Activated T-cell treated with anti-CD3 and anti-CD28 coated beads, Interleukin-2, amount 50 U/mL, for 24 hours (primary cell): ENCODE data around the gene PLEKHN1.
"Not testable (repeated sequence)": the region's sequence is repeated elsewhere in the genome, so short reads cannot be mapped to it uniquely, and the experiment has no call there.

Experiments
- DNase-seq: peaks from one replicate; pipeline ENCODE4 v3.0.0-alpha.2; 2020
- H3K27ac Mint-ChIP-seq: 2 replicates; pipeline ENCODE4 v1.8.0; 2020; ENCODE audit warnings: mild to moderate bottlenecking, mixed read lengths
- H3K27me3 Mint-ChIP-seq: 2 replicates; pipeline ENCODE4 v1.8.0; 2020; ENCODE audit warnings: mixed read lengths
- H3K36me3 Mint-ChIP-seq: 2 replicates; pipeline ENCODE4 v1.8.0; 2020; ENCODE audit warnings: low read depth, mixed read lengths
- H3K4me1 Mint-ChIP-seq: 2 replicates; pipeline ENCODE4 v1.8.0; 2020; ENCODE audit warnings: low read depth, mixed read lengths
- H3K4me3 Mint-ChIP-seq: 2 replicates; pipeline ENCODE4 v1.8.0; 2020; ENCODE audit warnings: mild to moderate bottlenecking, moderate library complexity, mixed read lengths
- H3K9me3 Mint-ChIP-seq: 2 replicates; pipeline ENCODE4 v1.8.0; 2020; ENCODE audit warnings: mixed read lengths

Gene PLEKHN1

DNA sequence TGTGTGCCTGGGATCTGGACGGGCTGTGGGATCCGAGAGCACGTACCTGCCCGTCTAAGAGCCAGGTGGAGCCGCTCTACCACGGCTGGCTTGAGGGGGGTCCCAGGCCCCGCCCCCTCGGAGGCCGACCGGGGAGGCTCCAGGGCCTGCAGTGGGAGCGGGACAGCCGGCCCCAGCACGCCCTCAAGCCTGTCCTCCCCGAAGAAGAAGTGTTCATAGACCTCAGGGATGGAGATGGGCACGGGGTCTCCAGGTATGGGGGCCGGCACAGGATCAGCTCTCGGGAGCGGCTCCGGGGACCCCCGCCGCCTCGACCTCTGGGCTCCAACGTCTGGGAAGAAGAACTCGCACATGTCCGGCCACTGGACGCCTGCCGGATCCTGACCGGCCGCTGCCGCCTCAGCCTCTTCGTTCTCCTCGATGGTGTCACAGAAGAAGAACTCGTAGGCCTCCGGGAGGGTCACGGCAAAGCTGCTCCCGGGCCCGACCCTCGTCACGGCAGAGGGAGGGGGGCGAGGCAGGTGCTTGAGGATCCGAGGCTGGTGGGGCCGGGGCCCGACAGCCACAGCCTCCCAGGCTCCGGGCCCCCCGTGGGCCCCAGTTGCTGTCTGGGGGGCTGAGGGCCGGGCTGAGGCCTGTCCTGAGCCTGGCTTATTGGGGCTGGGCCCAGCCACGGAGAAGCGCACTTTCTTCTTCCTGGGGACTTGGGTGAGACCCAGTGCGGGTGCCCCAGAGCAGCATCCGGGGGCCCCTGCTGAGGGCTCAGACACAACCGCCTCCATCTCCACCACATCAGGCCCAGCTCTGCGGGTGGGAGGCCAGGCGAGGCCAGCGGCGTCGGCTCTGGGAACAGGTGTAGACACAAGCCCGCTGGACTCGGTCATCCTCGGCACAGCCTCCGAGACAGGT lies 12.8 kb downstream of the PLEKHN1 start:
- DNase-seq: no peak
- Mint-ChIP-seq H3K27me3 (peaks cover 38% of the 10 kb centered on the region), H3K4me1 (peaks cover 5% of the 10 kb centered on the region), H3K4me3 (no peak overlapping the region), H3K36me3 (no peaks in the 10 kb centered on the region), H3K27ac (no peak overlapping the region), H3K9me3 (no peaks in the 10 kb centered on the region)

DNA sequence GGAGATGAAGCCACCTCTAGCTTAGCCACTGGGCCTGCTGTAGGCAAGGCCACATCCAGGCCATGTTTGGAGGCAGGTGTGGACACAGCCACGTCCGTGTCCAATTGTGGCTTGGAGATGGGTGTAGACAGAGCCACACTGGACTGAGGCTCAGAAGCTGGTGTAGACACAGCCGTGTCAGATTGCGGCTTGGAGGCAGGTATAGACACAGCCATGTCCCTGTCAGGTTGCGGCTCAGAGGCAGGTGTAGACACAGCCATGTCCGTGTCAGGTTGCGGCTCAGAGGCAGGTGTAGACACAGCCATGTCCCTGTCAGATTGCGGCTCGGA lies 13.4 kb downstream of the PLEKHN1 start:
- DNase-seq: no peak
- H3K27ac Mint-ChIP-seq: no peak overlapping the region
- peaks cover 37% of the 10 kb centered on the region for H3K27me3 Mint-ChIP-seq
- no peaks in the 10 kb centered on the region for H3K36me3 Mint-ChIP-seq
- no peak overlapping the region for H3K4me3 Mint-ChIP-seq
- no peaks in the 10 kb centered on the region for H3K9me3 Mint-ChIP-seq
- H3K4me1 Mint-ChIP-seq: peaks cover 5% of the 10 kb centered on the region

DNA sequence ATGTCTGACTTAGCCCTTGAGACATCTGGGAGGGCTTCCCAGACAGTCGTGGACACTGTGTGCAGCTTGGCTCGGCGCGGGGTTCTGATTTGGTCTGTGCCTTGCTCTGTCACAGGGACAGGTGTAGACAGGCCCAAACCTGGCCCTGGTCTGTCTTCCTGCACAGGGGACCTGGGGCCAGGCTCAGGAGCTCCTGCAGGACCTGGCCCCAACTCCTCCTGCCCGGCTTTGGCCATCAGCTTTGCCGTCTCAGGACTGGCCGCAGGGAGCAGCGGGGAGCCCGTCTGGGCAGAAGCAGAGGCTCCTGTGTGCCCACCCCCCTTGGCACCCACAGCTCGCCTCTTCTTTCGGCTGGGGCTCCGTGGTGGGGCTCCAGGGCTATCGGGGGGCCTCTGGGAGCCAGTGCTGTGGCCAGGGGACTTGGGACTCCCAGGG lies 13.9 kb downstream of the PLEKHN1 start:
- H3K27me3 Mint-ChIP-seq: peaks cover 36% of the 10 kb centered on the region
- no peak overlapping the region for H3K4me3 Mint-ChIP-seq
- no peak overlapping the region for H3K27ac Mint-ChIP-seq
- no peaks in the 10 kb centered on the region for H3K36me3 Mint-ChIP-seq
- no peak for DNase-seq
- H3K4me1 Mint-ChIP-seq: peaks cover 5% of the 10 kb centered on the region
- H3K9me3 Mint-ChIP-seq: no peaks in the 10 kb centered on the region

DNA sequence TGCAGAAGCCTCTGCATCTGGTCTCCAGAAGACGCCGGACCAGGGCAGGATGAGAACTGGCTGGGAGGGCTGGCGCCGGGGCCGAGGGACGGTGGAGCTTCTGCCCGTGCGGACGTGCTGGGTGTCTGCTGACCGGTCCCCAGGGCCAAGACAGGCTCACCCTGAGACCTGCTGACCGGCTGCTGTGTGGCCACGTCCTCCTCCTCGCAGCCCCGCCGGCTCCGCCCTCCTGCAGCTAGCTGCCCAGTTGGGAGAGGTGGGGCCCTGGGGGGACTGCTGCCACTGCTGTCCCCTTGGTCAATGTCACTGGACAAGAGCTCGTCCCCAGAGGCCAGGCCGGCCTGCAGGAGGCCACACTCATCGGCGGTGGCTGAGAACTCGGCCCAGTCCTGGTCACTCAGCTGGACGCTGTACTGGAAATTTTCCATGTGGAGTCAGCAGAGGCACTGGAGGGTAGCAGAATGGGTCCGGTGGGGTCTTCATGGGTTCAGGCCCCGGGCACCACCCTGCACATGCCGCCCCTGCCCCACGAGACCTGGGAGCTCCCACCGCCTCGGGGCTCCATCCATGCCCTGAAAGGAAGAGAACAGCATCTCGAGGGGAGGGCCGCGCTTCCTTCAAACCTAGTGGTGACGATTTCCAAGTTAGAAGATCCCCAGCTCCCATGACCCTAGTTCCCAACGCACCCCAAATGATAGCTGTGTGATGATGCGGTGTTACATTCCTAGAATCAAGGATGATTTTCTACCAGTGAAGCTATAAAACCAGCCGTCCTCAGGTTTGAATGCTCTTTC lies 14.5 kb downstream of the PLEKHN1 start:
- Mint-ChIP-seq H3K27ac (no peak overlapping the region), H3K36me3 (no peaks in the 10 kb centered on the region), H3K27me3 (peaks cover 37% of the 10 kb centered on the region), H3K4me3 (no peak overlapping the region), H3K4me1 (peaks cover 4% of the 10 kb centered on the region), H3K9me3 (no peaks in the 10 kb centered on the region)
- no peak for DNase-seq

DNA sequence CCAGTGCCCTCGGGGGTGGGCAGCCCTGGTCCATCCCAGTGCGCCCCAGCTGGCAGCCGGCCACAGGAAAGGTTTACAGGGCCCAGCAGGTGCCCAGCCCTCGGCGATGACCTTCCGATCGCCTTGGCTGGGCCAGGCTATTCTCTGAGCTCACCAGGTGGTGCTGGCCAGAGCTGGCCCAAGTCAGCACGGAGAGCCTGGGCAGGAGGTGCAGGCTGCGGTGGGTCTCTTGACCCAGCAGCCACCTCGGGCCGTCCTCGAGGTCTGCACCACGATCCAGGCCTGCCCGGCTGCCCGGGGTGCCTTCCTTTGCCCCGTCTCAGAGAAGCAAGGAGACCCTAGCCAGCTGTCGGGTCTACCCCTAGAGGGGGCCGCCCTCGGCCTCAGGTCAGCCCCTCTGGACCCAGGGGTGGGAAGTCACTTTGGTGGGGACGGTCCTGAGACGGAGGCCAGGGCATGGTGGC lies 15.2 kb downstream of the PLEKHN1 start:
- Mint-ChIP-seq H3K4me1 (peaks cover 3% of the 10 kb centered on the region), H3K9me3 (no peaks in the 10 kb centered on the region), H3K27me3 (peaks cover 41% of the 10 kb centered on the region), H3K27ac (no peak overlapping the region), H3K36me3 (no peaks in the 10 kb centered on the region), H3K4me3 (no peak overlapping the region)
- no peak for DNase-seq

DNA sequence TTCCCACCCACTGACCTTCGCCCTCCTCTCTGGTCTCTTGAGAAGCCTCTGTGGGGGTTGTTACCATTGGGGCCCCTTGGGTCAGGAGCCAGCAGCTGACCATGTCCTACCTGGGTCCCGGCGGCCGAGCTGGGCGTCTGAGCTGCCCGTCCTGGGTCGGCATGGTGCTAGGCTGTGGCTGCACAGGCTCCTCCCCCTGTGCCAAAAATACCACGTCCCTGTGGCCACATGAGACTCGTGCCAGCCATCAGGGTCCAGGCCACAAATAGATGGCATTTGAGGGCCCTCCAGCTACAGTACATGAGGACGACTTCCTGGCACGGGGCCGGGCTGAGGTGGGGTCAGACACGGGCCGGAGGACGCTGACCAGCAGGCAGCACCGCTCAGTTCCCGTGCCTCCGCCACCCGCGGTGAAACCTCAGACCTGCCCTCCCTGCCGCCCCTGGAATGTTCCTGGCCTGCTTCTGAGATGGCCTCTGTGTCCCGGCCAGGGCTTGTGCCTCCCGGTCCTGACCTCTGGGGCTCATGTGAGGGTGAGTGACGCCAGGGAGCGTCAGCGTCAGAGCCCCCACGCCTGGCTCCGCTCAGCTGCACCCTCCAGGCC lies 15.8 kb downstream of the PLEKHN1 start, which contains the start of gene PERM1:
PERM1 (minus strand) TSS at position 139 of the 604 bp plus-strand sequence. CDS start 1,064 bp downstream, outside the sequence.
- DNase-seq: no peak
- Mint-ChIP-seq H3K4me3 (no peak within 1 kb of the TSS), H3K27me3 (peaks cover 43% of the 10 kb centered on the region), H3K4me1 (peaks cover 3% of the 10 kb centered on the region), H3K36me3 (no peaks in the 10 kb centered on the region), H3K27ac (no peak within 1 kb of the TSS), H3K9me3 (no peaks in the 10 kb centered on the region)

DNA sequence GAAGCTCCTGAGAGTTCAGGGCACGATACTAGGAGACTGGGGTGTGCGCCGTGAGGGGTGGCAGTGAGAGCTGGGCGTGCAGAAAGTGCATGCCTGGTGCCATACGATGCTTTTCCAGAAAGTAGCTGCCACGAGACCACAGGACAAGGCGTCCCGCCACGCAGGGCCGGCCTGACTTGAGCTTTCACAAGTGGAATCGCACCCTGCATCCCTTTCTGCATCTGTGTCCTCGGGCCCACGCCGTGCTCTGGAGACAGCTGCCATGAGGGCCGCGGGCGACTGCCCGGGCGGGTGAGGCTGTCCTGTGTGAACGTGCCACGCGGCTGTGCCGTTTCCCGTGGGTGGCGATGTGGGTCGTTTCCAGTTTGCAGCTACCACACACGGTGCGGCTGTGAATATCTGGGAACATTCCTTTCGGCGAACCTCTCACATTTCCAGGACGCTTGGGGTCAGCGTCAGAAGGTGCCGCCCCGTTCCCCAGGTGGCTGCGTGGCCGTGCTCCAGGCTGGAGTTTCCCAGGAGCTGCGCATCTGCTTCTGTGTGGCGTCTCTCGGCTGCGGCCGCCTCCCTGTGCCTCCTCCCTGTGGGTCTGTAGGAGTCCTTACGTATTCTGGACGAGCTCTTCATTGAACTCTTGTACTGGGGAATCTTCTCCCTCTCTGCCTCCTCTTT lies 16.6 kb downstream of the PLEKHN1 start:
- Mint-ChIP-seq H3K27me3 (peaks cover 46% of the 10 kb centered on the region), H3K27ac (no peak overlapping the region), H3K9me3 (no peaks in the 10 kb centered on the region), H3K4me1 (peaks cover 3% of the 10 kb centered on the region), H3K36me3 (no peaks in the 10 kb centered on the region), H3K4me3 (no peak overlapping the region)
- no peak for DNase-seq

DNA sequence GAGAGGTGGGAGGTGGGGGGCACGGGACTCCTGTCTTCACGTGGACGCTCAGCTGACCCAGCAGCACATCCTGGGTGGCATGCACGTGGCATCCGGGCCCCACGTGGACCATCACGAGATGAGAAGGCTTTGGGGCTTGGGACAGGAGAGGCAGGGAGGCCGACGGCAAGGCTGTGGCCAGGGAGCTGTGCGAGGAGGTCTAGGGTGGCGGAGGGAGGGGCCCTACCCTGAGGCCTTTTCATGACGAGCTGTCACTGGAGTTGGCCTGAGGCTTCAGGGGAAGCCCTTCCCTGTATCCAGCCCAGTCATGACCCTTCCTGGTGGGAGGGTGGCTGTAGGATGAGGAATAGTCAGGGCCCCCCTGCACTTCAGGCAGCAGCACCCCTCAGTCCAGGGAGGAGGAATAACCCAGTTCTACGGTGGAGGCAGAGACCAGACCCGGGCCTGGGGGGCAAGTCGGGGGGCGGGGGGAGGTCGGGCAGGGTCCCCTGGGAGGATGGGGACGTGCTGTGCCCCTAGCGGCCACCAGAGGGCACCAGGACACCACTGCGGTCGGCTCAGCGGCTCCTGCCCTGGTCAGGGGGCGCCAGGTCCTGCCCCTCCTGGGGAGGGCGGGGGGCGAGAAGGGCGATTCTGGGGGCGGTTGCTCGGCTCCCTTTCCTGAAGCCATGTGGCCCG lies 17.7 kb downstream of the PLEKHN1 start:
- no peak overlapping the region for H3K4me3 Mint-ChIP-seq
- H3K9me3 Mint-ChIP-seq: no peaks in the 10 kb centered on the region
- DNase-seq: peak; percentile 82

DNA sequence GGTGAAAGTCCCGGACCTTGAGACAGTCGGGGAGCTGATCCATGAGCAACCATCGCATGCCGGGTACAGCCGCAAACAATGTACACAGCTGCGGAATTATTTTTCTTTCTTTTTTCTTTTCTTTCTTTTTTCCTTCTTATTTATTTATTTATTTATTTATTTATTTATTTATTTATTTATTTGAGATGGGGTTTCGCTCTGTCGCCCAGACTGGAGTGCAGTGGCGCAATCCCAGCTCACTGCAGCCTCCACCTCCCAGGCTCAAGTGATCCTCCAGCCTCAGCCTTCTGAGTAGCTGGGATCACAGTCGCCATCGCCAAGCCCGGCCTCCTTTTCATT lies 18.2 kb downstream of the PLEKHN1 start:
- Mint-ChIP-seq H3K36me3 (no peaks in the 10 kb centered on the region), H3K27ac (no peak overlapping the region), H3K27me3 (peaks cover 56% of the 10 kb centered on the region), H3K4me3 (no peak overlapping the region), H3K4me1 (no peaks in the 10 kb centered on the region), H3K9me3 (no peaks in the 10 kb centered on the region)
- no peak for DNase-seq

More for the DNA sequence above, 17.7 kb downstream of the PLEKHN1 start:
- H3K27ac Mint-ChIP-seq: no peak overlapping the region
- H3K4me1 Mint-ChIP-seq: no peaks in the 10 kb centered on the region
- no peaks in the 10 kb centered on the region for H3K36me3 Mint-ChIP-seq
- peaks cover 52% of the 10 kb centered on the region for H3K27me3 Mint-ChIP-seq

DNA sequence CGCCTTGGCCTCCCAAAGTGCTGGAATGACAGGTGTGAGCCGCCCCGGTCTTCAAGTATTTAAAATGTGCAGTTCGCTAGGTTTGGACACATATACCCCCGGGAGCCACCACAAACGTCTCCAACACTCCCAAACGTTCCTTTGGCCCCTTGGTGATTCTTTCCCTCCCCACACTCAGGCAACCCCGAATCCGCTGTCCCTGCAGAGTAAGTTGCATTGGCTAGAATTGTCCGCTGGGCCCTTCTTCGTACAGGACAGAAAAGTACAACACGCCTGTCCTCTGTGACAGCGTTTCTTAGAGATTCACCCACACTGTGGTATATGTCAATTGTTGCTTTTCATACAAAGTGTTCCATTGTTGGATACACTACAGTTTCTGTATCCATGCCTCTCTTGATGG lies 18.8 kb downstream of the PLEKHN1 start:
- no peak for DNase-seq
- Mint-ChIP-seq H3K36me3 (no peaks in the 10 kb centered on the region), H3K27ac (no peak overlapping the region), H3K27me3 (peaks cover 59% of the 10 kb centered on the region), H3K4me1 (no peaks in the 10 kb centered on the region), H3K4me3 (no peak overlapping the region), H3K9me3 (no peaks in the 10 kb centered on the region)

DNA sequence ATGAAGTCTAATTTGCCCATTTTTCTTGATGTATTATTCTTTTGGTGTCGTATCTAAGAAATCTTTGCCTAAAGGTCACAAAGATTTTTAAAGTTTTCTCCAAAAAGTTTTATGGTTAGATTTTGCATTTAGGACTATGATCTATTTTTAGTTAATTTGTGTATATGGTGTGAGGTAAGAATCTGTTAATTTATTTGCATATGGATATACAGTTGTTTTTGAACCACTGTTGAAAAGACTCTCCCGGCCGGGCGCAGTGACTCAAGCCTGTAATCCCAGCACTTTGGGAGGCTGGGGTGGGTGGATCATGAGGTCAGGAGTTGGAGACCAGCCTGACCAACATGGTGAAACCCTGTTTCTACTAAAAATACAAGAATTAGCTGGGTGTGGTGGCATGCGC lies 21.8 kb downstream of the PLEKHN1 start:
- not testable (repeated sequence) for H3K4me3 Mint-ChIP-seq, H3K9me3 Mint-ChIP-seq, H3K27ac Mint-ChIP-seq

DNA sequence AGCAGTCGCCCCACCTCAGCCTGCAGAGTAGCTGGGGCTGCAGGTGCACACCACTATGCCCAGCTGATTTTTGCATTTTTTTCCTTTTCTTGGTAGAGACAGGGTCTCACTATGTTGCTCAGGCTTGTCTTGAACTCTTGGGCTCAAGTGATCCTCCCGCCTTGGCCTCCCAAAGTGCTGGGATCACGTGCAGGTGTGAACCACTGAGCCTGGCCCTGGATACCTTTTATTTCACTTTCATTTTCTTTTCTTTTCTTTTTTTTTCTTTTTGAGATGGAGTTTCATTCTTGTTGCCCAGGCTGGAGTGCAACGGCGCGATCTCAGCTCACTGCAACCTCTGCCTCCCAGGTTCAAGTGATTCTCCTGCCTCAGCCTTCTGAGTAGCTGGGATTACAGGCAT lies 25.0 kb downstream of the PLEKHN1 start:
- Mint-ChIP-seq H3K4me1 (peaks cover 13% of the 10 kb centered on the region), H3K27me3 (peaks cover 51% of the 10 kb centered on the region)
- not testable (repeated sequence) for H3K9me3 Mint-ChIP-seq, DNase-seq, H3K36me3 Mint-ChIP-seq, H3K27ac Mint-ChIP-seq, H3K4me3 Mint-ChIP-seq

More for the DNA sequence above, 21.8 kb downstream of the PLEKHN1 start:
- DNase-seq, H3K36me3 Mint-ChIP-seq: not testable (repeated sequence)
- peaks cover 10% of the 10 kb centered on the region for H3K4me1 Mint-ChIP-seq
- H3K27me3 Mint-ChIP-seq: peaks cover 52% of the 10 kb centered on the region

DNA sequence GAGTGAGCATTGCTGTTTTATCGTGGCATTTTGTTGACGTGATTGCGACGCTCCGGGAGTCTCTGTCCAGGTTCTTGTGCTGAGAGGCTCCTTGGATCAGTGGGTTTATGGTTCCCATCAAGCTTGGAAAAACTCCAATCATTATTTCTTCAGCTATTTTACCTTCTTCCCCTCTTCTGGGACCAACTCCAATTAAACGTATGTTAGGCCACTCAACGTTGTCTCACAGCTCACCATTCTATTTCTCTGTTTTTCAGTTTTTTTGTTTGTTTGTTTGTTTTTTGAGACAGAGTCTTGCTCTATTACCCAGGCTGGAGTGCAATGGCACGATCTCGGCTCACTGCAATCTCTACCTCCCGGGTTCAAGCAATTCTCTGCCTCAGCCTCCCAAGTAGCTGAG lies 25.6 kb downstream of the PLEKHN1 start:
- DNase-seq: no peak
- Mint-ChIP-seq H3K27me3 (peaks cover 48% of the 10 kb centered on the region), H3K4me3 (no peak overlapping the region), H3K36me3 (no peaks in the 10 kb centered on the region), H3K4me1 (peaks cover 13% of the 10 kb centered on the region), H3K9me3 (peaks cover 4% of the 10 kb centered on the region), H3K27ac (no peak overlapping the region)

DNA sequence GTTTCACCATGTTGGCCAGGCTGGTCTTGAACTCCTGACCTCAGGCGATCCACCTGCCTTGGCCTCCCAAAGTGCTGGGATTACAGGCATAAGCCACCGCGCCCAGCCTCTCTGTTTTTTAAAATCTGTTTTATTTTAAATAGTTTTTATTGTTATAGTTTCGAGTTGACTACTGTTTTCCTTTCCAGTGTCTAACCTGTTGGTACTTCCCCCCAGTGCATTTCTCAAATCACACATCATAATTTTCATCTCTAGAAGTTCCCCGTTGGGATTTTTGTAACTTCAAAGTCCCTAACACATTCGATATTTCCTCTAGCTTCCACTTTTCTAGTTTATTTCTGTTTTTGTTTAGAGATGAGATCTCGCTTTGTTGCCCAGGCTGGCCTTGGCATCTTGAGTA lies 26.1 kb downstream of the PLEKHN1 start:
- no peak overlapping the region for H3K4me3 Mint-ChIP-seq
- H3K36me3 Mint-ChIP-seq: no peaks in the 10 kb centered on the region
- DNase-seq: no peak
- H3K9me3 Mint-ChIP-seq: peaks cover 4% of the 10 kb centered on the region
- H3K4me1 Mint-ChIP-seq: peaks cover 13% of the 10 kb centered on the region
- H3K27me3 Mint-ChIP-seq: peaks cover 52% of the 10 kb centered on the region
- H3K27ac Mint-ChIP-seq: no peak overlapping the region
